HG03139 (cell line): ENCODE data around the gene SURF4.

Experiments used
- ATAC-seq: cut with Tn5 transposase; IDR thresholded peaks from one replicate; pipeline ENCODE4 v1.9.1; 2021; ENCODE audit not compliant: unreplicated experiment

SURF4 gene

GRCh38 chr9:133353548-133353947, 22.3 kb downstream of the SURF4 start:
- no peak for ATAC-seq

DNA sequence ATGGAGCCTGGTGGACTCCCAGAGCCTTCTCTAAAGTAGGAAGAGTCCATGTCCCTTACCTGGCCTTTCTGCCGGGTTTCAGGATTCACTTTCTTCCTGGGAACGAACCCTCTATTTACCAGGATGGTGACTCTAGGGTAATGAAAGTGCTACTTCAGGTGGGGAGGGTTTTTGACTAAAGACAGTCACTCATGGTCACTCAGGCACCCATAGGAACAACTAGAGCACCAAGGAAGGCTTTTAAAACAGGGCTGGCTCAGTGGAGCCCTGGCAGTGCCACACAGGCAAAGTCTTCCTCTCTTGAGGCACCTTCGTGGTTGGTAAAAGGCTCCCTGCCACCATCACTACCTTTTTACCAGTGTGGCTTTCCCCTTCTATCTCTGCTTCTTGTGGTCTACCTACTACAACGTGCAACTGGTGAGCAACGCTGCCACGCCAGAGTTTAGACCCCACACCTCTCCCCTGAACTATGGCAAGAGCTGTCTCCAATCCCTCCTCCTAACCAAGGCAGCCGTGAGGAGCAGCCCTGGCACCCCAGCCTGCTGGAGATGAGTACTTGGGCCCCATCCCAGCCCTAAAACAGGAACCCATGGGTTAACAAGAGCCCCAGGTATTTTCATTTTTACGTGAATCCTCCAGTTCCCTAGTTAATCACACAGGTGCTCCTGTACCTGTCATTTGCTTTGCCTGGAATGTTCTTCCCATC, 23.1 kb downstream of the SURF4 start:
- ATAC-seq: no peak

- ATAC-seq: no peak
Measured at GRCh38 chr9:133351908-133352634, 23.8 kb downstream of the SURF4 start.

DNA sequence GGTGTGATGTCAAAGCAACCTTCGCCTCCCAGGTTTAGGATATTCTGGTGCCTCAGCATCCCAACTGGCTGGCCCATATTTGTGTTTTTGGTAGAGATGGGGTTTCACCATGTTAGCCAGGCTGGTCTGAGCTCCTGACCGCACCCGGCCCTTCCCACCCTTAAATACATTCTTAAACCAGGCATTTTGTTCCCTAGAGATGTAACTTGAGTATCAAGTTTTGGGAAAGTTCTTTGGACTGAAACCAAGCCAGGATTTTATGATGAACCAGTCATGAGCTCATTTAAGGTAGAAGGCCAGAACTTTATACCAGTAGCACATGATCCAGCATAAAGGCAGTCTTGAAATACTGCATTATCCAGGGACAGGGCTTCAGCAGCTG, 24.3 kb downstream of the SURF4 start:
- no peak for ATAC-seq

- ATAC-seq: no peak
Measured at GRCh38 chr9:133349965-133350616, 25.8 kb downstream of the SURF4 start.

DNA sequence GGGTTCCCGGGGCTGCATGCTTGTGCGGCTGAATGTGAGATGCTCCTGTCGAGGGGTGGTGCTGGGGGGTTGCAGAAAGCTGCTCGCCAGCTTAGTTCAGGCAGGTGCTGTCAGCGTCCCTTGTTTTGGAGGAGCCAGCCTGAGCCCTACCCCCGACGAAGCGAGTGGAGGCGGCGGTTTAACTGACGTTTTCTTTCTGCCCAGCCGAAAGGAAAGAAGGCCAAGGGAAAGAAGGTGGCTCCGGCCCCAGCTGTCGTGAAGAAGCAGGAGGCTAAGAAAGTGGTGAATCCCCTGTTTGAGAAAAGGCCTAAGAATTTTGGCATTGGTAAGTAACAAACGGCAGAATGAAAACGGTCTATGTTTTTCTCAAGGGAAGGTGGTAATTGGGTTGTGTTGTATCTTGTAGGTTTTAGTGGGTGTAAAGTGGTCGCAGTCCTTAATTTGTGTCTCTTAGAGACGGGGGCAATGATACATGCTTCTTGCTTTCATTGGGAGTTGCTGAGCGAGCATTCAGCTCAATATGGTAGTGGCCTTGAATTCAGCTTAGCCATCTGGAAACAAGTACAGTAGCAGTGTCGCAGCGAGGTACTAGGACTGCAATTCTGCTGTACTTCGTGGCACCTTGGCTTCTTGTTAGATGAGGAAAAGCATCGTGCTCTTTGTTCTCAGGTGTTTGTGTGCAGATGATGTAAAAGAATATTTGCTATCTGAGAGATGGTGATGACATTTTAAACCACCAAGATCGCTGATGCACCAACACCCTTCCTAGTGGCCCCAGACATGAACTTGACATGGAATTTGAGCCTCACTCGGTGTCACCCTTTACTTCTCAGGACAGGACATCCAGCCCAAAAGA, 26.9 kb downstream of the SURF4 start:
- no peak for ATAC-seq

DNA sequence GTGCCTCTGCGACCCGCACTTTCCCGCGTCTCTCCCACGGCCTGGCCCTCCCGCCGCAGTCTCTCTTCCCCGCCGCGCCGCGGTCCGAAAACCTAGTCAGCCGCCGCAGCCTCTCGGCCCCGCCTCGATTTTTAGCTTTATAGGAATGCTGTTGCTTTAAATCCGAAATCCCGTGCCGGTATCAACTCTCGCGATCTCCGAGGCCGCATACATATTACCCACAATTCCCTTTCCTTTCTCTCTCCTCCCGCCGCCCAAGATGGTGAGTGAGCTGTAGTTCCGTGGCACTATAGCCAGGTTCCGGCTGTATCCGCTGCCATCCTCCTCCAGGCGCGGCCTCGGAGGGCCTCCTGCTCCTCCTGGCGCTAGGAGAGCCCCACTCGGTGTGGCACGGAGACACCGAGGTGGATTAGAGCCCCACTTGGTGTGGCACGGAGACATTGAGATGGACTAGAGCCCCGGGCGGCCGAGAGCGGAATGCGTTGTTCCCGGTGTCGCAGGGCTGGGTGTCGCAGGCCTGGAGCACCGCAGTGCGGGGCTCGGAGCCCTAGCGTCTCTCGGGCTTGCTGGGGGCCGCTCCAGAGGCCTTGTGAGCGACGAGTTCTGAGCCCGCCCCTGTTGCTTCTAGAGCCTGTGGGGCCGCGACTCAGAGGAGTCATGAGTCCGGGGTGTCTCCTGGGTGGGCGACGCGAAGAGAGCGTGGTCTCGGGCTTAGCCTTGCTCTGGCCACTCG, 27.7 kb downstream of the SURF4 start, which contains the start of the genes MED22 and RPL7A:
Gene MED22, minus strand, starts transcription at position 147 of the 733 bp plus-strand sequence. CDS start 1,469 bp downstream, outside the sequence.
Gene RPL7A, plus strand, starts transcription at position 234 of the 733 bp plus-strand sequence. Its CDS starts 26 bp downstream, at position 260.
- peak; percentile 62 for ATAC-seq

DNA sequence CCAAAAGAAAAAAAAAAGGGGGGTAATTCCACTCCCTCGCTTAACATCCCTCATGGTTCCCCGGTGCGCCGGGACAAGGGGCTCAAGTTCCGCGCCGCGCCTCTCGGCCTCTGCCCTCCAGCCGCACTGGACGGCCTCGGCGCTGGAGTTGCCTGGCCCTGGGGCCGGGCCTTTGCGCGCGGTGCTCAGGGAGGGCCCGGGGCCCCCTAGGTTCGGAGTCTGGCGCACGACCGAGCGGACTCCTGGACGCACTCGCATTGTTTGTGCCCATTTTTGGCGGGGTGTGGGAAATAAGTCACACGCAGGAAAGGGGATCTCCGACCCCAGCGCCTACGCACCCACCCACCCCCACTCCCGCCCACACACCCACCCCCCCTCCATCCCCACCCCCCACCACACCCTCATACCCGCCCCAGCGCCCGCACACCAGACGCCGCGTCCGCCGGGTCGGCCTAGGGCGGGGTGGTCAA, 28.3 kb downstream of the SURF4 start:
- ATAC-seq: peak; percentile 32

DNA sequence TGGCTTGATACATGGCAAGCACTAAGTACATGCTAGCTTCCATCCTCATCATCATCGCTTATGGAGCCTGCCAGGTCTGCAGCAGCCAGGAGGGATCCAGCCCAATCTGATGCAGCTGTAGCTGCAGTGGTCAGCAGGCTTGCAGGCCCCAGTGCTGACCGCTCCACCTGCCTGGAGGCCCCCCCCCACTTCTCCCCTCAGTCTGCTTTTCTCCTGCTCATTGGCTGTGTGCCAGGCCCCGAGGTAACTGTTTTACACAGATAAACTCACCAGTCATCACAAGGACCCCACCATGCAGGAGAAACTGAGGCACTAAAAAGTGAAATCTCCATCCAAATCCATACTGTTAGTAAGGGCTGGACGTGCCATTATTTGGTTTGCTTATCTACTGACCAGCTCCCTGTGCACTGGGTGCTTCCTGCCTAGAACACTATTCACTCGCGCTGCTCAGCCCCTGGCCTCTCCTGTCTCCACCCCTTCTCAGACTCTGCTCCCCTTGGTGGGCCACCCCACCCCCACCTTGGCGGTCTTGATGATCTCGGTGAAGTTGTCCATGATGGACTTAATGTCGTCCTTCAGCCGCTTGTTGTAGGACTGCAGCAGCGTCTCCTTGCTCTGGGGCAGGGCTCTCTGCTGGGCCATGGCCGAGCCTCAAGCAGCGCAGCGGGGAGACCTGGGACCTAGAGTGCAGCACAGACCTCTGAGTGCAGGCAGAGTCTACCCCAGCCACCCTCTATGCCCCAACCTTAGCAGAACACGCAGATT, 29.7 kb downstream of the SURF4 start:
- ATAC-seq: no peak

DNA sequence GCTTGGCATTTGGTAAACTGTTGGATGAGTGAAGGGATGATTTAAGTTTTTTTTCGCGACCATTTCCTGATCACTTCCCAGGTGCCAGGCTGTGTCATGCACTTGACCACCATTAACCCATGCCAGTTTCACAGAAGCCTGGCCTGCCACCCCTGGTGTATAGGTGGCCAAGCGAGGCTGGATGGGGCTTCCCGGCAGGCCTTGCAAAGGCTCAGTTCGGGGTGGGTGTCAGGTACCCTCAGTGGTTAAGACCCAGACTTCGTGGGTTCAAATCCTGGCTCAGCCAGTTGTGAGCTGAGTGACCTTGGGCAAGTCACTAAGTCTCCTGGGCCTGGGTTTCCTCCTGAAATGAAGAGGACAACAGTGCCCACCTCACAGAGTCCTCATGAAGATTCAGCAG, 30.3 kb downstream of the SURF4 start:
- ATAC-seq: no peak

DNA sequence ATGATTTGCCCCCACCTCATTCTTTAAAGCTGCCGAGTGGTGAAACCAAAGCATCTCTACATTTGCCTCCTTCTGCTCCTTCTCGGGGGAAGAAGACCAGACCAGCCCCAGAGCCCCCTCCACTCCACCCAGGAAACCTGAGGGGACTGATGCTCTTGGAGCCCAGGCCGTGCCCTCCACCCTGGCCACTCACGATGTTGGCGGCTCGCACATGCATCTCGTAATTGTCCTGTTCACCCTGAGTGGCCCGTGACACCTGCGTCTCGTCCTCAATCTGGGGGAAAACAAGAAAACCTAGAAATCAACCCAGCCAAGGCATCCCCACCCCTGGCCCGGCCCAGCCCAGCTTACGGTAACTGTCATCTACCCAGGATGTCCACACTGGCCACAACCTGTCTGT, 30.9 kb downstream of the SURF4 start:
- no peak for ATAC-seq

GRCh38 chr9:133344071-133344470, 31.8 kb downstream of the SURF4 start:
- no peak for ATAC-seq

DNA sequence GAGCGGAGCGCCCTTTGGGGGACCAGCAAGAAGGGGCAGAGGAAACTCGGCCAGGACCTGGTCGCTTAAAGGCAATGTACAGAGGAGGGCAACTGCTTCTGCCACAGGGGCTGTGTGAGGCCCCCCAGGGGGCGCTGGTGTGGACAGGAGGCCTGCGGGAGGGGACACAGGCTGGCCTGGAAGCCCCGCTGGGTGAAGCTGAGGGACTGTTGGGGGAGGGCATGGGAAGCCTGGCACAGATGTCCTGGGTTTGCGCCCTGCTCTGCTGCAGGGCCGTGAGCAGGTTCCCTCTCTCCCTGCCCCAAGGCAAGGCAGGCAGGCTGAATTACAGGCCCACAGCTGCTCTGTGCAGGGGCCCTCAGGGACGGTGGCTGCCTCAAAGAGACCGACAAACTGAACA, 33.3 kb downstream of the SURF4 start:
- no peak for ATAC-seq

GRCh38 chr9:133342069-133342406, 33.8 kb downstream of the SURF4 start:
- ATAC-seq: no peak

DNA sequence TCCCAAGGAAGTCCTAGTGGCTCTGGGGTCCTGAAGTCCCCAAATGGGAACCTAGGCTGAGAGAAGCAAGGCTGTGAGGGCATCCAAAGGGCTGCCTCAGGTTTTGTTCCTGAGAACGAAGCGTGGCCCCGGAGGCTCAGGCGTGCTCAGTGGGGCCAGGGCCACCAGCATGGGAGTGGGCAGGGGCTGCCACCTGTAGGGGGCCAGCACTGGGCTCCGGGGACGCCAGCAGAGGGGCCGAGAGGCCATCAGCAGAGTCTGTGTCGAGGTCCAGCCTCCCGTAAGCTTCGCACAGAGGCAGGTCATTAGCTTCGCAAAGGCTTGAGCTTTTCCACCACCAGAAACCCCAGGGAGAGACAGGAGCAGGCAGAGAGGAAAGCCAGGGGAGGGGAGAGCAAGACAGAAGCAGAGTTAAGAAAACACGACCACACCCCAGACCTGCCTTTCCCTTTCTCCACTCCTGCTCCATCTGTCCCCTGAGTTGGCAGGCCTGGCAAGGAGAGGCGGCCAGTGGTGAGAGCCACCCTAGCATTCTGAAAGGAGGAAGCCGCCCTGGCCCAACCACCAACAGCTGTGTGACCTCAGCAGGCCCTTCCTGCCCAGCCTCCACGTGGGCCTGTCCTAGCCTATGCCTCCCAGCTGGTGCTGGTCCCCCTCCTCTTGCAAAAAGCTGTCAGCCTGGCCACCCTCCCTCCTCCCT, 34.3 kb downstream of the SURF4 start:
- no peak for ATAC-seq

GRCh38 chr9:133340916-133341315, 34.9 kb downstream of the SURF4 start:
- ATAC-seq: no peak

- ATAC-seq: no peak
Measured at GRCh38 chr9:133340256-133340655, 35.6 kb downstream of the SURF4 start.

DNA sequence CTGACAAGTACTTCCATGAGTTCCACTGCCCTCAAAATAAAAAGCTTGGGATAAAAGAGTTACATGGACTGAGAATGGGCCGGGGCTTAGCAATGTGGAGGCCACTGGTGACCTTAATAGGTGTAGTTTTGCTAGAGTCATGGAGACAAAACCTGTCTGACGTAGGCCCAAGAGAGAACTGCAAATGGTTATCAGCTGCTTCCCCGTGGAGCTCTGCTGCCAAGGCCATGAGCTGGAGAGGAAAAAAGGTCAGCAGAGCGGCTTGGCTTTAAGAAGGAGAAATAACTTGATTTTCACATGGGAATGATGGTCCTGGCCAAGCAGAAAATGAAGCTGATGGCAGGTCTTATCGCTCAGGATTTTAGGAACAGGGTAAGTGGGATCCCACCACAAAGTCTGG, 36.2 kb downstream of the SURF4 start:
- no peak for ATAC-seq
